Amygdala (tissue), 56 donors: ENCODE measurements around the gene KAT6B.
"Not testable (repeated sequence)": the region's sequence is repeated elsewhere in the genome, so short reads cannot be mapped to it uniquely, and the experiment has no call there.

Source experiments
- DNase-seq, 56 donors: peaks; one replicate each; lab custom pipeline; 2025; lab: John Stamatoyannopoulos, UW

Gene KAT6B

DNA sequence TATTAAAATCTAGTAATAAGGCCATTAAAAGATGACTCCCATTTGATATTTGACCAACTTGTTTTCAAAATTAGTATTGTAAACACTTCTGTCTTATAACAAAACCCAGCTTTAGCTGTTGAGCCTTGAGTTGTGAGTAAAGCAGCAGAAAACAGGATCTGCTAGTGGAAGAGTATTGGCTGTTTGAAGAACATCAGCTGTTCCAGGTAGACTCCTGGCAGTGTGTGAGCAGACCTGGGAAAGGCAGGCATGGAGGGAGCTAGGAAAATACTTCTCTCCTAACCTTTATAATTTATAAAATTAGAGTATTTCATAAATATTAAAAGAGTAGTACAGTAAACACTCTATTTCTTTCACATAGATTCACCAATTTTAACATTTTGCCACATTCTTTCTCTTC is 29.0 kb downstream of the KAT6B start:
- DNase-seq, result no peak

DNA sequence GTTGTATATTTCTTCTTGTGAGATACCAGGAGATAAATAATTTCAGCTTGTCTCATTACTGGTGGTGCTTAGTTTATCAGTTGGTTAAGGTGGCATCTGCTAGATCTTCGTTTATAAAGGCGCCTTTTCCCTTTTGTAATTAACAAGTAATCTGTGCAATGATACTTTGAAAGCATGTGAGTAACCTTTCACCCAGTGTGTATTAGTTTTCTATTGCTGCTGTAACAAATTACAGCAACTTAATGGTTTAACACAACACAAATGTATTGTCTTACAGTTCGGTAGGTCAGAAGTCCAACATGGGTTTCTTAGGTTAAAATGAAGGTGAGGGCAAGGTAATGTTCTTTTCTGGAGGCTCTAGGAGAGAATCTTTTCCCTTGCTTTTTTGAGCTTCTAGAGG is 30.5 kb downstream of the KAT6B start:
- no peak for DNase-seq

DNA sequence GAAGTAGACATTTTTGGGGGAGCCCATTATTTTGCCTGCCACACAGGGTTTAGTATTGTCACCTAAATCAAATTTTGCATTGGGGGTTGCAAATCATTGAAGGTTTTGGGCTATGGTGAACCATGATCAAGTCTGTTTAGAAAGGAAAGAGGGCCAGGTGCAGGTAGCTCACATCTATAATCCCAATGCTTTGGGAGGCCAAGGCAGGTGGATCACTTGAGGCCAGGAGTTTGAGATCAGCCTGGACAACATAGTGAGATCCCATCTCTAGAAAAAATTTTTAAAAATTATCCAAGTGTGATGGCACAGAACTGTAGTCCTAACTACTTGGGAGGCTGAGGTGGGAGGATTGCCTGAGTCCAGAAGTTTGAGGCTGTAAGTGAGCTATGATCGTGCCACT is 31.2 kb downstream of the KAT6B start:
- no peak for DNase-seq

DNA sequence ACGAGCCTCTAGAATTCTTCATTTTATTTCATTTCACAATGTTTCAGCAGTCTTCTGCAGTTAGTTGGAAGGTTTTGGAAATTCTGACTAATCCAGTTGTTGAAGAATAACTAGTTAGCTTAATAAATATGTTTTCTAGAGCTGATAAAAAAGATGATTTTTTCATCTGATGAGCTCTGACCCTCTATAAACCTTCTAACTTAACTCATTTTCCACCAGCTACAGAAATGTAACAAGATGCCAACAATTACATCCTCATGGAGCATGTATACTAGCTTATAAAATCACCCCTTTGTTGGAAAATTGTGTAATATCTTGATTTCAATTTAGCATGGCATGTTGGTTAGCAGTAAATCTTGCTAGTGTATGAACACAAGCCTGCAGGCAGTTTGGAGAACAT is 33.1 kb downstream of the KAT6B start:
- DNase-seq, result no peak

DNA sequence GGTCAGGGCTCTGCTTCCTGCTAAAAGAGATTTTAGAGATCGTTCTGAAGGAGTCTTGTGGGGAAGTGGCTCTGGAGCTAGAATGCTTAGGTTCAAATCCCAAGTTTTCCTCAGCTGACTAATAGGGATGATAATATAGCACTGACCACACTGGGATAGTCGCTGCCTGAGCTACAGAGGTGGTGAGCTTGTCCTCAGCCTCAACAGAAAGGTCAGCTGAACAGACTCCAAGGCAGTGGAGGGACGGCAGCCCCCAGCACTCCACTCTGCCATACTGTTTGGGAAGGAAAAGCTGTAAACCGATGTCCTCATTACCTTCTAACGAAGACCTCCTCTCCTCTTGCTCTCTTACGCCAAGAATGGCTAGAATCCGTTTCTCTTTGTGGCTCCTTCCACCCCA is 36.2 kb downstream of the KAT6B start:
- no peak for DNase-seq

DNA sequence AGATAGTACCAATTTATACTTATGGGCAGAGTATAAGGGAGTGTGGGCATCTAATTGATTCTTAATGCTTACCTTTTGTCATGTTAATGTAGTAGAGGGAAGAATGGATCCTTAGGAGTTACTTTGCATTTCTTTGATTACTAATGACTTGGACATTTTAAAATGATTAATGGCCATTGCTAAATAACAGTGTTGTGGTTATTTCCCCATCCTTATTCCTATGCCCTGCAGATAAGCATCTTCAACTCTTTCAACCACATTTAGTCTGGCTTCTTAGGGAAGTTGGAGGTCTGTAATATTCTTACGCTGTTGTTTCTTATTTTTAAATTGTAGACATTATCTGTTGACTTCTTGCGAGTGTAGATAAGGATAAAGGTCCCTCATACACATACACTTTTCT is 37.2 kb downstream of the KAT6B start:
- no peak for DNase-seq

DNA sequence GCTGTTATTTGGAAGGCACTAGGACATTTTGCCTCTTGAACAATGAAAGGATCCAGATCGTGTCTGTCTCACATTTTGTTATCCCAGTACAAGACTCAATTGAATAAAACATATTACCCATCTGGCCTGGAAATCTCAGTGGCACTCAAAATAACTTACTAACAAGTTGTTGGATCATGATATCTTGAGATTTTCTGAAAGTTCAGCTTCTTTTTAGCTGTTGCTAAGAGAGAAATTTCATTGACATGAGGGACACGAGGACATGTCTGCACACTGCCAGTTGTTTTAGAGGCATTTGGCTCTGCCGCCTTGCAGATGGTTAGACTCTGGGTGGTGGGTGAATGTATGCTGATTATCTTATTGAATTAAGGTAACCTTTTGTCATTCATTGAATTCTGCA is 41.0 kb downstream of the KAT6B start:
- DNase-seq, result peak in 2 of 56 donors; percentile 3 to 7

DNA sequence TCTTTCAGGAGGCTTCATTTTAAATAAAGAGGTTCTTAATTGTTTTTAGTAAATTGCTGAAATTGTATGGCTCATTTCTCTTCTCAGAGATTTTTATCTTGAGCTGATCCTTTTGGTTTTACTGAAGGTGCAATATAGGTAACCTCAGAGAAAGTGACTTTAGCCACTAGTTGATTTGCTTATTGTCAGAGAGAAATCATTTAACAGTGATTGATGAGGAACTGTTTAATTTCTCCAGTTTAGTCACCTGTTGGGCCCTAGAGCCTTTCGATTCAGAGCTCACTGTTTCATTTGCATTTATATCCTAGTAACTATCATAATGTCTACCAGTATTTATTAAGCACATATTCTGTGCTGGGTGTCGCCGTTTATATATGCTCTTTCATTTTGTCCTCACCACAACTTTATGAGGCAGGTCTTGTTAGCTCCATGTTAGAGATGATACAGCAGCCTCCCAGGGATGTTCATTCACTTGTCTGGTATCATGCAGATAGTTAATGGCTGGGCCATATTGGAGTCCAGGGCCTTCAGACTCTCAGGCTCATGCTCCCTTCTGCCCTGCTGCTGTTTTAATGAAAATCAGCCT is 42.1 kb downstream of the KAT6B start:
- DNase-seq, result no peak

DNA sequence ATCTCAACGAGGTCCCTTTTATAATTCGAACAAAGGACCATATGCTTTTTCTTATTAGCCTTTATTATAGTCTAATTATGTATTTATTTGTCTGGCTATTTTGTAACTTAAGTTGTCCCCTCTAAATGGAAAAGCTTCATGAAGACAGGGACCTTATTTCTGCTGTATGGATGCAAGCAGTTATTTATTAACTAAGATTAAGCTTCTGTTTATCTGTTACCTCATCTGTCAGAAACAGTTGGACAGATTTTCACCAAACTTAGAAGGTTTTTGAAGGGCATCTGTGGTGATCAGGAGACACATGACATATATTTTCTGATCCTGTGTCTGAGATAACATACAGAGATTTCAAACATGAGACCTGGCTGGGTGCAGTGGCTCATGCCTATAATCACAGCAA is 43.2 kb downstream of the KAT6B start:
- DNase-seq, result no peak

DNA sequence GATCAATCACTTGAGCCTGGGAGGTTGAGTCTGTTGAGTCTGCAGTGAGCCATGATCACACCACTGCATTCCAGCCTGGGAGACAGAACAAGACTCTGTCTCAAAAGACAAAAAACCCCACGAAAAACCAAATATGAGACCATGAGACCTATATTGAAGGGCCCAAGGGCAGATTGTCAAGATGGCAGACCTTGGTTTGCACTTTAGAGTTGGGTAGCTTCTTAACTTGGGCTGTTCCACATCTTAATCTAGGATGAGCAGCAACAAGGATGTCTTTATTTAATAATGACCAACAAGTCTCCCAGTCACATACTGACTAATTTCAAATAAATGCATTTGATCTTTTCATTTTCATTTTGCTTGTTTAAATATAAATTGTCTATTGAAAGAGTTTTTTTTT is 43.8 kb downstream of the KAT6B start:
- DNase-seq, result no peak

DNA sequence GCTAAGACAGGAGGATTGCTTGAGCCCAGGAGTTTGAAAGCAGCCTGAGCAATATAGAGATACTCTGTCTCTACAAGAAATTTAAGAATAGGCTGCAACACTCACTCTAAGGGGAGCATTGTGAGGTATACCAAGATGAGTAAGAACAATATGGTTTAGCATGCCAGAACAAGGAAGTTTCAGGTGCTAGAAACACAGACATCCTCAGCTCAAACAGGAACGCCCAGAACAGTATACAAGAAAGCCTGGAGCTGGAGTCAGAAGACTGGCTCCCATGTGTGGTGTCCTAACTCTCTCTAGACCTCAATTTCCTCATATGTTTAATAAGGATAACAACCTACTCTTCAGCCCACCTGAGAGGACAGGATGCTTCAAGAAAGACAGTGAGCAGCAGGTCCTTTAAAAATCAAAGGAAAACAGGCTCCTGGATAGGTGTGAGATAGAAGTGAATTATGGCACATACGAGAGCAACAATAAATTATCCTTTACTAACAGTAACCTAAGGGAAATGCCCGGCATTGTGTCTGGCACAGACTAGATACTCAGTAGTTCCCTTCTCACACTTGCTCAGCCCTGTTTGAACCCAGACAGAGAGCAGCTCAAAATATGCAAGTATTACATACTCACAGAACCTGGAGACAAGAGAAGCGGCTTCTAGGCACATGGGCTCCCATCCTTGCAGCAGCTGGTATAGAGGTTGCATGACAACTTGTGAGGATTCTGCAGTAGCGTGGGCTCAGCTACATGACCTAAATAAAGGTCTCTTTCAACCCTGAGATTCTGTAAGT is 45.4 kb downstream of the KAT6B start:
- DNase-seq, result no peak

DNA sequence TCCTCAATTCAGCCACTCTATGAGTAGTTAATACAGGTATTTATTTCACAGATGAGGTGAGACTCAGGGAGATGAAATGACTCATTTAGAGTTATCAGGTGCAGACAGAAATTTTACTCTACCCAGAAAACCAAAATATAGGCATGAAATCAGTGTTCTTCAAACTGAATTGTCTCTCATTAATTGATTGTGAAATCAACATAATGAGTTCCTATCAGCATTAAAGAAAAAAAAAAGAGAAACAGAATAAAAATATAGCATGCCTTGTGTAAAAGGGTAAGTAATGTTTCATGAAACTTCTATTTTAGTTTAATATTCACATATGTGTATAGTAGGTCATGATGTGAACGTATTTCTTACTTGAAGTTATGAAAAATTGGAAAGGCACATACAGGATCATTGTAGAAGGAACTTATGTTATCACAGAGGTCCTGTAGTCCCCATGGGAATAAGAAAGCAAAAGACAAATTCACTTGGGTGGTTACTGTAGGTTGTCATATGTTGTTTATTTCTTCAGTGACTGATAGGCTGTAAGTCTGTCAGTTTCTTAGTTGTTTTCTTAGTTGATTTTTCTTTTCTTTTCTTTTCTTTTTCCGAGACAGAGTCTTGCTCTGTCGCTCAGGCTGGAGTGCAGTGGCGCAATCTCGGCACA is 47.5 kb downstream of the KAT6B start:
- no peak for DNase-seq

DNA sequence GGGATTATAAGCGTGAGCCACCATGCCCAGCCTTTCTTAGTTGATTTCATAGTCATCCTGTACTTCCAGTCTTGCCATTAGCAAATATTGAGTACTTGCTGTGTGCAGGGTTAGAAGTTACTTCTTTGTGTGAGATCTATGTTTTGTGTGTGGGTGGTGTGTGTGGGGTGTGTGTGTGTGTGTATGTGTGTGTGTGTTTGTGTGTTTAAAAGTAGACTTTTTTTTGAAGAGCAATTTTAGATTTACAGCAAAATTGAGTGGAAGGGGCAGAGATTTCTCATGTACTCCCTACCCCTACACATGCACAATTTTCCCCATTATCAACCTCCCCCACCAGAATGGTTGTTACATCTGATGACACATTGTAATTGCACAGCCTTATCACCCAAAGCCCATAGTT is 48.2 kb downstream of the KAT6B start:
- DNase-seq, result no peak

DNA sequence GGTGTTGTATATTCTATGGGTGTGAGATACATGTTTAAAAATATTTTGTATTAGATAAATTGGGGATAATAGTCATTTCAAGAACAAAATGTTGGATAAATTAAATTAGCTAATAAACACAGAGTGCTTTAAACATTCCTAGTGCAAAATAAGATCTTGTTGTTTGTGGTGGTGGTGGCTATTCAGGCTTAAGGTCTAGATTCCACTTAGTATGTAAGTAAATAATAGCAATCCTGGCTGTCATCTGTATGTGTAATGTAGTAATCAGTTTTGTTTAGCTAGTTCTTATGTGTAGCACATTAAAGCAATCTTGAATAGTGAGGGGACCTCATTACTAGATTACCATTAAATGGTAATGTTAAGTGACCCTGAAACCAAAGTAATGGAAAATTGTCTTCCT is 48.7 kb downstream of the KAT6B start:
- DNase-seq, result no peak

DNA sequence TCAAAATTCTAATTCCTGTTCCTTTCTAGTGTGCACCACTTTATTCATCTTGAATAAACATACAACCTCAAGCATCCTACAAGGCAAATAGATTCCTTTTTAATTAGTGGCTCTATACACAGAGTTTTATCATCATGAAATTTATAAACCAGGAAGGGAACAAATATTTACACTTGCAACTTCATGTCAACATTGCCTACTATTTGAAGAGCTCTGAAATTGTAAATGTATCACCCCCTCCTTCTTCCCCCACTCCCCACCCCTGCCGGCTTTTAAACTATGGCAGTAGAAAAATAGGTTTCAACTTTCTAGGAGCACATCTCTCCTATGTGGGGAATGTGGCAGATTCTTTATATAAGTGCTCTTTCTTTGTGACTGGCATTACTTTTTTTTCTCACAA is 49.6 kb downstream of the KAT6B start:
- no peak for DNase-seq

DNA sequence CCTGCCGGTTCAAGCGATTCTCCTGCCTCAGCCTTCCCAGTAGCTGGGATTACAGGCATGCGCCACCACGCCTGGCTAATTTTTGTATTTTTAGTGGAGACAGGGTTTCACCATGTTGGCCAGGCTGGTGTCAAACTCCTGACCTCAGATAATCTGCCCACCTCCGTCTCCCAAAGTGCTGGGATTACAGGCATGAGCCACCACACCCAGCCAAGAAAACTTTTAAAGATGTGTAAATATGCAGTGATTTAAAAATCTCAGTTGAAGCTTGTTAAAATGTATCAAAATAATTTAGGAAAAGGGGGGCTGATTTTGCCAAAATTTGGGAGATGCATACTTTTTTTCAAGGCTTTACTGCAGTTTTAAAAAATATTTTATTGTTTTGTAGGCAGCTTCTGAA is 50.7 kb downstream of the KAT6B start:
- DNase-seq, result not testable (repeated sequence)

DNA sequence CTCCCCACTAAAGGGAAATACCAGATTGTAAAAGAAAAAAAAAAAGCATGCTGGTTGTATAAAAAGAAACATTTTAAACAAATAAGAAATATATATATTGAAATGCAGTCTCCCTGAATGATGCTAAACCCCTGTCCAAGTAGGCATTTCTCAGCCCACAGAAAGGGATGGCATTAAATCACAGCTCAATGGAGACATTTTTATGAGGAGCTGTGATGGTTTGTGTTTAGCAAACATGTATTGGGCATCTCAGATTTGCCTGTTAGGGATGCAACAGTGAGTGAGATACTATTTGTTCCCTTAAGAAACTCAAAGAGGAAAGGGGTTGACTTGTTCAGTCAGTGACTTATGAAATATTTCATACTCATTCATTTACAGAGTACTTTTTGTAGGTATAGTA is 51.5 kb downstream of the KAT6B start:
- DNase-seq, result no peak

DNA sequence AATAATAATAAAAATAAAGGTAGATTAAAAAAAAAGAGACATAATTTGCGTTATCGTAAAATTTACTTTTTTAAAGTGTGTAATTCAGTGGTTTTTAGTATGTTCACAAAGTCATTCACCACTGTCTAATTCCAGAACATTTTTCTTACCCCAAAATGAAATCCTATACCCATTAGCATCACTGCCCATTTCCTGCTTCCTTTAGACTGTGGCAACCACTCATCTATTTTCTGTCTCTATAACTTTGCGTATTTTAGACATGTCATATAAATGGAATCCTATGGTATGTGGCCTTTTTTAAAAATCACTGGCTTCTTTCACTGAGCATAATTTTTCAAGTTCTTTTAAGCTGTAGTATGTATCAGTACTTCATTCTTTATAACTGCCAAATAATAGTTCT is 53.6 kb downstream of the KAT6B start:
- DNase-seq, result no peak

DNA sequence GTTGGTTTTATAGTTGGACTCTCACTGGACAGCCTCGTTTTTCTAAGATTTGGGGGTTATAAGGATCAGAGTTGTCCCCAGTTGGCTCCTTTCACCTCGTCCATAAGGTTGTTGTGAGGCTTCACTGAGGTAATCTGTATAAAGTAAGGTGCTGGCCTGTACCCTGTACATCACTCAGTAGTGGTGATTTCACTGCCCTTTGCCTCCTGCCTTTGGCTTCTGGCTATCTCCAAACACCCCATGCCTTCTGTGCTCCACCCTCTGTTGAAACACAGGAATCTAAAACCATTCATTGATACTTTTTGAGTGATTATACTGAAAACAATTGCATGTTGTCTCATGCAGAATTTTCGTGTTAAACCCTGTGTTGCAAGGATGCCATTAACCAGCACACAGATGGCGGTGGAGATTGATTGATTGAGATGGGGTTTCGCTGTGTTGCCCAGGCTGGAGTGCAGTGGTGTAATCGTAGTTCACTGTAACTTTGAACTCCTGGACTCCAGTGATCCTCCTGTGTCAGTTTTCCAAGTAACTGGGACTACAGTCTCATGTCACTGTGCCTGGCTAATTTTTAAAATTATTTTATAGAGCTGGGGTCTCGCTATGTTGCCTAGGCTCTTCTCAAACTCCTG is 55.0 kb downstream of the KAT6B start:
- no peak for DNase-seq

DNA sequence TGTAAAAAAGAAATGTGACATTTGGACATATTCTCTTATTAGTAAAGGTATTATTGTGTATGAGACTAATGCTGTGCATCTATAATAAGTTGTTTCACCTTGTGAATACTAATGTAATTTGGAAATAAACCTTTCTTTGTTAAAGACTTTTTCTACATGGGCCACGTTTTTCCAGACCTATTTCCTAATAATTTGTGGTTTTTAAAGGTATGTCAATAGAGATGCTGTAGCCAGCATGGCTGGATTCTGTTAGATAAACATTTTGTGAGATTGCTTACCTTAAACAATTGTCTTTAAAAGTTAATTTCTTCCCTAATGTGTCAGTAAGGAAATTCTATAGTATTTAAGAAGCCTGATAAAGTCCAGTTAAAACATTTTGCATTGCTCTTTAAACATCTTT is 56.0 kb downstream of the KAT6B start:
- DNase-seq, result no peak

DNA sequence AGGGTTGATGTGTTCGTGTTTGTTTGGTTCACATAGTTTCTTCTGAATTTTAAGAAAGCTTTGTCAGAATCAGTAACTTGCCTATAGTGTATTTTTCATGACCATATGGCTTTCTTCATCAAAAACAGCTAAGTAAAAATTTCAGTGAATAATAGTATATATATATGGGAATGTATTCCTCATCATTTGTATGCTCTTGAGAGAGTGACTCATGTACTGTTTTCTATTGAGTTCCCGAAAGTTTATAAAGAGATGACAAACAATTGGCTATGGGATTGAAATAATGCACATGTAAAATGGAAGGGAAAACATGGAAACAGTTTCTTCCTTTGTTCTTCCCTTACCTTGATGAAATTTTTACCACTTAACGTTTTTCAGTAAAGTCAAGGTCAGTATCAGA is 56.4 kb downstream of the KAT6B start:
- DNase-seq, result no peak

DNA sequence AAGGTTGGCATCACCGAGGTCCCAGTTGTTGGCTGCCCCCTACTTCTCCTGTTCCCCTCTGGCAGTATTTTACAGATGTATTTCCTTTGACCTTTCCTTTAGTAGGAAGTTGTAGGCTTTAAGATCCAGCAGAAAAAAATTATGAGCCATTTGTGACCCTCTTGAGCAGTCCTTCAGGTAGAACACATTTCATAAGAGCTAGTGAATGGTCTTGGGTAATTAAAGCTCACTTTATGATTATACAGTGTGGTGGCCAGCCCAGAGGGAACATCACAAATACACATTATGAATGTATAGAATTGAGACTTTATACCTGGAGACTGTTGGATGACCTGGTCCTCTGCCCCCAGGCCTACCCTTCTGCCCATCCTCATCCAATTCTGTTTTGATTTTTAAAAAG is 57.0 kb downstream of the KAT6B start:
- no peak for DNase-seq
